WTC11 (cell line): ENCODE results near the gene MBD3.

Experiments
- AFF4 ChIP-seq: sonication (generic); formaldehyde crosslinking; IDR thresholded peaks from 2 replicates; pipeline ENCODE4 v1.8.1; 2023; ENCODE audit warnings: mild to moderate bottlenecking, missing genetic modification reagents, borderline replicate concordance
- ATF2 ChIP-seq: sonication (generic); formaldehyde crosslinking; IDR thresholded peaks from 2 replicates; pipeline ENCODE4 v1.8.1; 2022; ENCODE audit warnings: low read depth, missing genetic modification reagents, borderline replicate concordance
- CTCF ChIP-seq: fragments of 200-600 bp; IDR thresholded peaks from 2 replicates; pipeline ENCODE4 v1.8.0; 2022; ENCODE audit warnings: antibody characterized with exemption
- FOXJ3 ChIP-seq: sonication (generic); formaldehyde crosslinking; IDR thresholded peaks from 2 replicates; pipeline ENCODE4 v1.9.0; 2021; ENCODE audit warnings: missing genetic modification reagents, mild to moderate bottlenecking, borderline replicate concordance
- HMGXB4 ChIP-seq: sonication (generic); formaldehyde crosslinking; IDR thresholded peaks from 2 replicates; pipeline ENCODE4 v1.8.1; 2023; ENCODE audit warnings: mild to moderate bottlenecking, moderate library complexity, missing genetic modification reagents
- JAZF1 ChIP-seq: fragments of 250-450 bp; sonication (Bioruptor Pico); IDR thresholded peaks from 2 replicates; pipeline ENCODE4 v1.9.0; 2021; ENCODE audit warnings: moderate library complexity, mild to moderate bottlenecking, inconsistent platforms
- MAX ChIP-seq: sonication (generic); formaldehyde crosslinking; IDR thresholded peaks from 2 replicates; pipeline ENCODE4 v1.8.0; 2022; ENCODE audit warnings: mild to moderate bottlenecking, missing genetic modification reagents
- NR2C2 ChIP-seq: sonication (generic); formaldehyde crosslinking; IDR thresholded peaks from 2 replicates; pipeline ENCODE4 v1.8.0; 2022; ENCODE audit warnings: mild to moderate bottlenecking, missing genetic modification reagents
- NR3C1 ChIP-seq: sonication (generic); formaldehyde crosslinking; conservative IDR thresholded peaks from 2 replicates; pipeline ENCODE4 v1.8.1; 2023; ENCODE audit warnings: low read depth, mild to moderate bottlenecking, missing genetic modification reagents
- RORB ChIP-seq: fragments of 250-450 bp; sonication (Bioruptor Pico); IDR thresholded peaks from 2 replicates; pipeline ENCODE4 v1.9.0; 2021; ENCODE audit warnings: mild to moderate bottlenecking
- STAT6 ChIP-seq: sonication (generic); formaldehyde crosslinking; conservative IDR thresholded peaks from 2 replicates; pipeline ENCODE4 v1.8.1; 2023; ENCODE audit warnings: mild to moderate bottlenecking, low read depth, missing genetic modification reagents, moderate library complexity
- TP53 ChIP-seq: sonication (generic); formaldehyde crosslinking; IDR thresholded peaks from 2 replicates; pipeline ENCODE4 v1.8.1; 2023; ENCODE audit warnings: mild to moderate bottlenecking, missing genetic modification reagents
- USF1 ChIP-seq: sonication (generic); formaldehyde crosslinking; IDR thresholded peaks from 2 replicates; pipeline ENCODE4 v1.8.0; 2022; ENCODE audit warnings: mild to moderate bottlenecking, missing genetic modification reagents
- ZNF512 ChIP-seq: sonication (generic); formaldehyde crosslinking; IDR thresholded peaks from 2 replicates; pipeline ENCODE4 v1.8.1; 2022; ENCODE audit warnings: missing genetic modification reagents, borderline replicate concordance

GRCh38 chr19:1558552-1558951 lies 34.1 kb downstream of the MBD3 start:
- TF ChIP-seq CTCF: no peak
- no peak for TF ChIP-seq USF1 (CRISPR knock-in tag)
- no peak for TF ChIP-seq AFF4 (CRISPR knock-in tag)
- TF ChIP-seq HMGXB4 (CRISPR knock-in tag): no peak
- TF ChIP-seq STAT6 (CRISPR knock-in tag): no peak
- TF ChIP-seq RORB (CRISPR knock-in tag): no peak
- TF ChIP-seq TP53 (CRISPR knock-in tag): no peak
- no peak for TF ChIP-seq NR2C2 (CRISPR knock-in tag)
- no peak for TF ChIP-seq MAX (CRISPR knock-in tag)
- TF ChIP-seq NR3C1 (CRISPR knock-in tag): no peak
- no peak for TF ChIP-seq ATF2
- TF ChIP-seq ZNF512: no peak
- TF ChIP-seq FOXJ3 (CRISPR knock-in tag): no peak
- TF ChIP-seq JAZF1 (CRISPR knock-in tag): no peak
